Ovary (tissue), 9 donors: Measurements from ENCODE around the gene PUDP. TPM values are rescaled to one million over a fixed set of nuclear protein-coding genes. Genes with fewer than 3 reads are reported as not detected.
"Not testable (repeated sequence)": the region's sequence is repeated elsewhere in the genome, so short reads cannot be mapped to it uniquely, and the experiment has no call there.

Source experiments
- DNase-seq, 5 donors: peaks; one replicate each; pipeline ENCODE4 v3.0.0-alpha.2; 2019 to 2020
- H3K27ac ChIP-seq, 2 donors: fragments of 200-600 bp; one replicate each; pipeline versions ENCODE4 v1.5.1 to v1.8.0; 2019 to 2022
- H3K27me3 ChIP-seq: fragments of 200-600 bp; one replicate; pipeline ENCODE4 v1.8.0; 2022
- H3K36me3 ChIP-seq: fragments of 200-600 bp; sonication (generic); one replicate; pipeline ENCODE4 v1.5.1; 2019
- H3K4me1 ChIP-seq: one replicate; pipeline ENCODE4 v1.8.1; 2013; ENCODE audit warnings: mild to moderate bottlenecking, moderate library complexity; ENCODE audit not compliant: insufficient read depth
- H3K4me3 ChIP-seq: fragments of 200-600 bp; sonication (generic); one replicate; pipeline ENCODE4 v1.5.1; 2017
- H3K9me3 ChIP-seq, 2 donors: fragments of 200-600 bp in 1 of 2; sonication (generic) in 1 of 2; one replicate each; pipeline versions ENCODE4 v1.5.1 to v1.8.1; 2013 to 2019; ENCODE audit warnings: mild to moderate bottlenecking in 1 of 2, moderate library complexity in 1 of 2
- EP300 ChIP-seq: sonication (generic); formaldehyde crosslinking; IDR thresholded peaks from one replicate; pipeline ENCODE4 v1.6.1; 2017; ENCODE audit warnings: antibody characterized with exemption
- POLR2A ChIP-seq: fragments of 450-650 bp; IDR thresholded peaks from one replicate; pipeline ENCODE4 v1.6.1; 2017; ENCODE audit warnings: antibody characterized with exemption, mild to moderate bottlenecking, moderate library complexity
- WGBS, 3 donors: extraction: QIAGEN DNeasy Blood & Tissue Kit in 1 of 3; methylation state at CpG; one replicate each; pipeline versions ENCODE4 v1.1.5 to v1.1.7; 2013 to 2017; 5-methylcytosine and 5-hydroxymethylcytosine counted together
- intact Hi-C, 4 donors: fragments of 100-400 bp; cut with DNase I; formaldehyde crosslinking; loops; one replicate each; pipeline versions ENCODE4 v1.11.0 to v1.15.1; 2022 to 2023
- polyA plus RNA-seq, 2 donors: library from polyadenylated mRNA; stranded (reverse); fragments of 200-250 nt in 1 of 2; fragments of 350-450 nt in 1 of 2; fragmentation: Illumina TruSeq in 1 of 2; extraction: RNeasy Lipid Tissue Mini Kit (QIAGEN cat#74804) in 1 of 2; gene quantifications; one replicate each; pipeline ENCODE4 v1.2.3, GENCODE V29; 2013 to 2014
- total RNA-seq, 7 donors: library from RNA; depleted of rRNA in 2 of 7; stranded (reverse); fragments of >200 nt in 2 of 7; fragmentation: NEBNext Ultra II Directional in 3 of 7; extraction: Animal tissue kit (Norgen Biotek cat#: 25700) in 3 of 7; gene quantifications; one replicate each; pipeline versions ENCODE4 v1.1.0 to v1.2.4, GENCODE V29; 2016 to 2023
- TF ChIP-seq, protein P1 (sequence below), 3 donors: fragments of 450-650 bp in 2 of 3; fragments of 200-600 bp in 1 of 3; IDR thresholded peaks; one replicate each; pipeline versions ENCODE4 v1.5.1 to v1.8.0; 2016 to 2022; ENCODE audit warnings: antibody characterized with exemption in 3 of 3, mild to moderate bottlenecking in 1 of 3
- donor health status: DM: no; HTN: no; CAD: no; lungs with moderate emphysema.
- donor health status: DM: no; HTN: no; CAD: no.
- donor health status: Bipolar disorder and iron deficiency.
- donor health status: DM: yes; HTN: yes; CAD: no.
- donor health status: DM: no; HTN: no; CAD: no.
- donor health status: DM: yes; HTN: yes; CAD: no.

PUDP gene
- total and polyA plus RNA-seq, 9 donors: 7.0 to 17.9 (median 14.8) TPM

DNA sequence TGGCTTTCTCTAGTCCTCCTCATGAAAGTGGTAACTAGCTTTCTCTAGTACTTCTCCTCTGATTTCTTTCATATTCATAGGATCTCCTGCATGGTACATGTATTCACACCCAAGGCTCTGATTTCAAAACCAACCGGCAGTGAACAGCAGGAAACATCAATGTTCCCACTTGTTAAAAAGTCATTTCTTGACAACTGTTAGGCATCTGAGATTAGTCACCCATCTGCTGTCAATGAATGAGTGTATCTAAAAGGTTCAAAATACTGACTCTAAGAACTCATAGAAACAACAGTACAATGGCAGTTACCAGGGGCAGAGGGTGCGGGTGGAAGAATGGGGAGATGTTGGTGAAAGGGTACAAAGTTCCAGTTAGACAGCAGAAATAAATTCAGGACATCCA, 31.5 kb upstream of the PUDP start:
- Histone ChIP-seq H3K36me3 (no peaks in the 10 kb centered on the region), H3K4me1 (no peaks in the 10 kb centered on the region), H3K27me3 (no peaks in the 10 kb centered on the region), H3K9me3 (no peaks in the 10 kb centered on the region), H3K27ac (no peak overlapping the region), H3K4me3 (no peak overlapping the region)
- intact Hi-C loops: no loop called here
- no peak for DNase-seq
- WGBS, 3 donors: 90 to 93% (median 91%) methylated on average over 2 of the region's 2 CpGs
- TF ChIP-seq POLR2A (no peak), EP300 (no peak)
- TF ChIP-seq, protein P1, sequence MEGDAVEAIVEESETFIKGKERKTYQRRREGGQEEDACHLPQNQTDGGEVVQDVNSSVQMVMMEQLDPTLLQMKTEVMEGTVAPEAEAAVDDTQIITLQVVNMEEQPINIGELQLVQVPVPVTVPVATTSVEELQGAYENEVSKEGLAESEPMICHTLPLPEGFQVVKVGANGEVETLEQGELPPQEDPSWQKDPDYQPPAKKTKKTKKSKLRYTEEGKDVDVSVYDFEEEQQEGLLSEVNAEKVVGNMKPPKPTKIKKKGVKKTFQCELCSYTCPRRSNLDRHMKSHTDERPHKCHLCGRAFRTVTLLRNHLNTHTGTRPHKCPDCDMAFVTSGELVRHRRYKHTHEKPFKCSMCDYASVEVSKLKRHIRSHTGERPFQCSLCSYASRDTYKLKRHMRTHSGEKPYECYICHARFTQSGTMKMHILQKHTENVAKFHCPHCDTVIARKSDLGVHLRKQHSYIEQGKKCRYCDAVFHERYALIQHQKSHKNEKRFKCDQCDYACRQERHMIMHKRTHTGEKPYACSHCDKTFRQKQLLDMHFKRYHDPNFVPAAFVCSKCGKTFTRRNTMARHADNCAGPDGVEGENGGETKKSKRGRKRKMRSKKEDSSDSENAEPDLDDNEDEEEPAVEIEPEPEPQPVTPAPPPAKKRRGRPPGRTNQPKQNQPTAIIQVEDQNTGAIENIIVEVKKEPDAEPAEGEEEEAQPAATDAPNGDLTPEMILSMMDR (IDR thresholded peaks at IDR 0.05): no peak

DNA sequence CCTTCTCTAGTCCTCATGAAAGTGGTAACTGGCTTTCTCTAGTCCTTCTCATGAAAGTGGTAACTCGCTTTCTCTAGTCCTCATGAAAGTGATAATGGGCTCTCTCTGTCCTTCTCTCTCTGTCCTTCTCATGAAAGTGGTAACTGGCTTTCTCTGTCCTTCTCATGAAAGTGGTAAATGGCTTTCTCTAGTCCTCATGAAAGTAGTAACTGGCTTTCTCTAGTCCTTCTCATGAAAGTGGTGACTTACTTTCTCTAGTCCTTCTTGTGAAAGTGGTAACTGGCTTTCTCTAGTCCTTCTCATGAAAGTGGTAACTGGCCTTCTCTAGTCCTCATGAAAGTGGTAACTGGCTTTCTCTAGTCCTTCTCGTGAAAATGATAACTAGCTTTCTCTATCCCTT, 30.9 kb upstream of the PUDP start:
- DNase-seq, H3K9me3 ChIP-seq, H3K27me3 ChIP-seq, H3K36me3 ChIP-seq, H3K27ac ChIP-seq, H3K4me1 ChIP-seq, intact Hi-C loops, H3K4me3 ChIP-seq: not testable (repeated sequence)
- WGBS, 3 donors: 85 to 94% (median 94%) methylated on average over 2 of the region's 2 CpGs

DNA sequence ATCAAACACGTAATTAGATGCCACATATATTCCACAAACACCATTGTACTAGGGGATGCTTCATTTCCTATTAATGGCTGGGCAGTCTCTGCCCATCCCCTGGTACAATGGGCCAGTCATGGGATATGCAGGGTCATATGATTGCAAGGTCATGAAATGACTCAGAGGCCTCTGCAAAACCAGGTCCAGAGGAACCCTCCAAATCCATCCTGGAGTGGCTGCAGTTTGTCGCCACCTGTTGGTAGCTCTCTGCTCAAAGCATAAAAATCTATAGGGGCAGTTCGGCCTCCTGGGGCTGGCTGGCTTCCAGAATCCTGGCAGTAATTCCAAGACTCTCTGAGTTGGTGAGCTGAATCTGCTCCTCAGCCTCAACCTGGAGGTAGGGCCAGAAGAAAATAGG, 22.9 kb upstream of the PUDP start:
- intact Hi-C loops: no loop called here
- H3K9me3 ChIP-seq: no peaks in the 10 kb centered on the region
- TF ChIP-seq, protein P1 (IDR thresholded peaks at IDR 0.05): no peak
- TF ChIP-seq EP300 (no peak), POLR2A (no peak)
- H3K27me3 ChIP-seq: no peaks in the 10 kb centered on the region
- 91 to 95% (median 92%) methylated on average over 3 of the region's 3 CpGs for WGBS, 3 donors
- H3K36me3 ChIP-seq: no peaks in the 10 kb centered on the region
- no peaks in the 10 kb centered on the region for H3K4me1 ChIP-seq
- H3K27ac ChIP-seq: no peak overlapping the region
- H3K4me3 ChIP-seq: no peak overlapping the region
- no peak for DNase-seq

DNA sequence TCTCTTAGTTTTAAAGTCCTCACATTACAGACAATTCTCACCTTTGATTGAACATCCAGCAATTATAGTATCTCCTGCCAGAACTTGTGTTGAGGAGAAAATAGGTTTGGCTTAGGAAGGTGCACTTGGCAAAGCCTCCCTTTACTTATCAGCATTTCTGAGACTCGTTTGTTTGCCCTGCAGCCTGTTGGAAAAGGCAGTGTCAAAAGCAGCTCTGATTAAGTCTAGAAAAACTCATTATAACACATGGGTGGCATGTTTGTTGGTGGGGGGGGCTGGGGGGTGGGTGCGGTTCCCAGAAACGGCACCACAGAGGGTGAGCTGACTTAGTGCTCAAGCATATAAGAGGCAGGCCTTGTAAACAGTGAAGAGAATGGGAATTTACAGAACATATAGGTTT, 21.7 kb upstream of the PUDP start:
- TF ChIP-seq POLR2A: no peak
- Histone ChIP-seq H3K4me1 (no peaks in the 10 kb centered on the region), H3K9me3 (no peaks in the 10 kb centered on the region), H3K36me3 (no peaks in the 10 kb centered on the region), H3K4me3 (no peak overlapping the region), H3K27me3 (no peaks in the 10 kb centered on the region), H3K27ac (no peak overlapping the region)
- intact Hi-C loops: no loop called here
- 57 to 72% (median 58%) methylated on average over 3 of the region's 3 CpGs for WGBS, 3 donors
- no peak for DNase-seq

DNA sequence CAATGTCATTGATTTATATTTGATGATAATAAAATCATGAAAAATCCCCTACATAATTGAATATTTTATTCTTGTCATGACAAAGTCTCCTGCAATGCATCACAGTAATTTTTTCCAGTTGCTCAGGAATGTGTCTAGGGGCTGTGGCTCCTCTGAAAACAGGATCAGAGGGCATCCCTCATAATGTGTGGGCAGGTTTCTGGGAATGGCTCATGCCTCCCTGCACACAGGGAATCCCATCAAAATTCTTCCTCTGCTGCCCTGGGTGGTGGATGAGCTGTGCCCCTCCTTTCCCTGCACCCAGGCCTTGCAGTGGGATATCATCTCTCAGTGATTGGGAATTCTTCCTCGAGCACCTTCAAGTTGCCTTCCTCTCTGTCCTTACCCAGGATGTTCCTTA, 20.4 kb upstream of the PUDP start:
- no peaks in the 10 kb centered on the region for H3K27me3 ChIP-seq
- WGBS, 3 donors: 86 to 98% (median 93%) methylated on average over 1 of the region's 1 CpG
- H3K27ac ChIP-seq: no peak overlapping the region
- peaks cover 3% of the 10 kb centered on the region for H3K4me1 ChIP-seq
- TF ChIP-seq, protein P1 (IDR thresholded peaks at IDR 0.05): no peak
- no peak for TF ChIP-seq EP300
- TF ChIP-seq POLR2A: no peak
- H3K36me3 ChIP-seq: no peaks in the 10 kb centered on the region
- no peaks in the 10 kb centered on the region for H3K9me3 ChIP-seq
- intact Hi-C loops: no loop called here
- H3K4me3 ChIP-seq: no peak overlapping the region
- DNase-seq: no peak

DNA sequence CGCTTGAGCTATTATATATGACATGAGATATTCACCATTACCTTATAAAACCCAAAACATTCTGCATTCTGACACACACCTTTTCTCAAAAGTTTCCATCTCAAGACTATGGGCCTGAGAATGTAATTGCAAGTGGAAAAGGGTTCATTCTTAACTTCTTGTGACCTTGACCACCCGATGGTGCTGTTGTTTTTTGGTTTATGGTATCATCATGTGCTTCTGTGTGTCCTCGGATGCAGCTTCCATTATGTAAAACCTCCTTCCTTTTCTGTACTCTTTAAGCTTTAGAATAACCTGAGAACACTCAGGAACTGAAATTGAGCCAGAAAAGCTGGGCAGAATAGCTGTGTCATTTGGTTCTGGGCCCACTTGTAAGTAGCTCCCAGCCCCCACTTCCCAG, 16.2 kb upstream of the PUDP start:
- peaks cover 3% of the 10 kb centered on the region for H3K4me1 ChIP-seq
- DNase-seq: no peak
- intact Hi-C loops: no loop called here
- no peaks in the 10 kb centered on the region for H3K27me3 ChIP-seq
- TF ChIP-seq POLR2A (no peak), EP300 (no peak)
- TF ChIP-seq, protein P1 (IDR thresholded peaks at IDR 0.05): no peak
- H3K27ac ChIP-seq: no peak overlapping the region
- no peak overlapping the region for H3K4me3 ChIP-seq
- no peaks in the 10 kb centered on the region for H3K36me3 ChIP-seq
- 37 to 52% (median 45%) methylated on average over 3 of the region's 3 CpGs for WGBS, 3 donors
- no peaks in the 10 kb centered on the region for H3K9me3 ChIP-seq
